Hematopoietic multipotent progenitor cell treated with erythropoietin and hydrocortisone succinate and interleukin-3 and kit ligand, for 15 days (in vitro differentiated cells): ENCODE measurements around the gene GAN.
A peak's percentile ranks its signal among the peaks of the same experiment; 100 is the strongest.

Experiments
- DNase-seq: peaks from one replicate; pipeline ENCODE4 v3.0.0-alpha.2; 2015; ENCODE audit warnings: low spot score

Gene GAN

GRCh38 chr16:81353895-81354294 is 39.1 kb downstream of the GAN start:
- DNase-seq = no peak

GRCh38 chr16:81357711-81358260 is 43.0 kb downstream of the GAN start:
- DNase-seq = no peak

GRCh38 chr16:81358860-81359259 is 44.1 kb downstream of the GAN start:
- no peak for DNase-seq

- no peak for DNase-seq
Observed at GRCh38 chr16:81360135-81360534, 45.4 kb downstream of the GAN start.

GRCh38 chr16:81365731-81366130 is 51.0 kb downstream of the GAN start:
- DNase-seq = no peak

- DNase-seq = peak; percentile 57
Observed at GRCh38 chr16:81366316-81366932, 51.7 kb downstream of the GAN start.

GRCh38 chr16:81367821-81368220 is 53.1 kb downstream of the GAN start:
- DNase-seq = no peak

GRCh38 chr16:81369888-81370504 is 55.2 kb downstream of the GAN start:
- no peak for DNase-seq

GRCh38 chr16:81371106-81371505 is 56.3 kb downstream of the GAN start:
- no peak for DNase-seq

- DNase-seq = no peak
Observed at GRCh38 chr16:81374550-81374949, 59.8 kb downstream of the GAN start.

- DNase-seq = no peak
Observed at GRCh38 chr16:81376880-81377279, 62.1 kb downstream of the GAN start.

- no peak for DNase-seq
Observed at GRCh38 chr16:81378049-81378448, 63.3 kb downstream of the GAN start.

- DNase-seq = no peak
Observed at GRCh38 chr16:81380932-81381331, 66.2 kb downstream of the GAN start.

GRCh38 chr16:81384006-81384405 is 69.2 kb downstream of the GAN start:
- DNase-seq = no peak

GRCh38 chr16:81385031-81385756 is 70.4 kb downstream of the GAN start:
- DNase-seq = no peak

GRCh38 chr16:81388357-81388756 is 73.6 kb downstream of the GAN start:
- no peak for DNase-seq

GRCh38 chr16:81390840-81391239 is 76.1 kb downstream of the GAN start:
- DNase-seq = no peak

GRCh38 chr16:81392011-81392410 is 77.2 kb downstream of the GAN start:
- no peak for DNase-seq

- no peak for DNase-seq
Observed at GRCh38 chr16:81394416-81394815, 79.7 kb downstream of the GAN start.

- DNase-seq = no peak
Observed at GRCh38 chr16:81394966-81395655, 80.3 kb downstream of the GAN start.

GRCh38 chr16:81397058-81397878 is 82.5 kb downstream of the GAN start:
- DNase-seq = no peak
